Natural killer cell (primary cell): ENCODE data around the gene DNAJC24. TPM values are rescaled to one million over a fixed set of nuclear protein-coding genes. Genes with fewer than 3 reads are reported as not detected.

Experiments
- ATAC-seq, 3 donors: fragments of 150-1000 bp in 2 of 3; fragments of 200-7000 bp in 1 of 3; cut with Tn5 transposase; 1 replicate in 1 of 3; 2 replicates in 2 of 3; pipeline ENCODE4 v1.10.0; 2021; ENCODE audit warnings: mild to moderate bottlenecking in 2 of 3, moderate library complexity in 2 of 3
- DNase-seq, 2 donors: peaks; one replicate each; pipeline versions ENCODE4 v3.0.0 to v3.0.0-alpha.2; 2013 to 2021; ENCODE audit warnings: mixed read lengths in 1 of 2
- H3K27ac ChIP-seq: one replicate; pipeline ENCODE4 v1.5.1; 2013; ENCODE audit warnings: mild to moderate bottlenecking, low read length
- H3K27me3 ChIP-seq: one replicate; pipeline ENCODE4 v1.6.1; 2013; ENCODE audit warnings: low read length; ENCODE audit not compliant: control insufficient read depth, insufficient read depth
- H3K36me3 ChIP-seq: one replicate; pipeline ENCODE4 v1.6.1; 2013; ENCODE audit warnings: low read length; ENCODE audit not compliant: control insufficient read depth, insufficient read depth
- H3K4me1 ChIP-seq: one replicate; pipeline ENCODE4 v1.6.1; 2013; ENCODE audit warnings: low read length; ENCODE audit not compliant: control insufficient read depth, insufficient read depth
- H3K4me3 ChIP-seq: one replicate; pipeline ENCODE4 v1.5.1; 2013; ENCODE audit warnings: low read length
- H3K9me3 ChIP-seq: one replicate; pipeline ENCODE4 v1.6.1; 2013; ENCODE audit warnings: low read length; ENCODE audit not compliant: control insufficient read depth, insufficient read depth
- H3K27ac Mint-ChIP-seq, 2 donors: one replicate each; pipeline ENCODE4 v1.8.0; 2022; ENCODE audit warnings: mild to moderate bottlenecking in 2 of 2, mixed read lengths in 2 of 2, moderate library complexity in 1 of 2
- H3K27me3 Mint-ChIP-seq, 2 donors: one replicate each; pipeline ENCODE4 v1.8.0; 2022; ENCODE audit warnings: low read depth in 2 of 2, mixed read lengths in 2 of 2
- H3K36me3 Mint-ChIP-seq: one replicate; pipeline ENCODE4 v1.8.0; 2022; ENCODE audit warnings: mixed read lengths
- H3K4me1 Mint-ChIP-seq, 2 donors: one replicate each; pipeline ENCODE4 v1.8.0; 2022; ENCODE audit warnings: mixed read lengths in 2 of 2
- H3K4me3 Mint-ChIP-seq: one replicate; pipeline ENCODE4 v1.8.0; 2022; ENCODE audit warnings: mild to moderate bottlenecking, moderate library complexity, mixed read lengths
- H3K9me3 Mint-ChIP-seq, 2 donors: one replicate each; pipeline ENCODE4 v1.8.0; 2022; ENCODE audit warnings: mixed read lengths in 2 of 2
- WGBS: methylation state at CpG from one replicate; pipeline ENCODE4 v1.1.7; 2013; ENCODE audit warnings: missing lambda C conversion rate; ENCODE audit not compliant: insufficient coverage; 5-methylcytosine and 5-hydroxymethylcytosine counted together
- intact Hi-C: fragments of 100-400 bp; cut with micrococcal nuclease; formaldehyde crosslinking; loops from one replicate; pipeline ENCODE4 v1.14.2; 2022
- total RNA-seq, 4 donors: library from RNA; stranded (reverse); fragments of 120-200 nt in 1 of 4; gene quantifications; one replicate each; pipeline versions ENCODE4 v1.2.3 to v1.2.4, GENCODE V29; 2013 to 2022
- TF ChIP-seq, protein P1 (sequence below): fragments of 200-600 bp; IDR thresholded peaks from one replicate; pipeline ENCODE4 v1.8.0; 2022; ENCODE audit warnings: antibody characterized with exemption

The DNAJC24 gene
- total RNA-seq, 3 donors from 2014 or later (not counting 1 experiment from before 2014, with no cell fraction given) = 14.9 to 22.7 (median 18.6) TPM

DNA sequence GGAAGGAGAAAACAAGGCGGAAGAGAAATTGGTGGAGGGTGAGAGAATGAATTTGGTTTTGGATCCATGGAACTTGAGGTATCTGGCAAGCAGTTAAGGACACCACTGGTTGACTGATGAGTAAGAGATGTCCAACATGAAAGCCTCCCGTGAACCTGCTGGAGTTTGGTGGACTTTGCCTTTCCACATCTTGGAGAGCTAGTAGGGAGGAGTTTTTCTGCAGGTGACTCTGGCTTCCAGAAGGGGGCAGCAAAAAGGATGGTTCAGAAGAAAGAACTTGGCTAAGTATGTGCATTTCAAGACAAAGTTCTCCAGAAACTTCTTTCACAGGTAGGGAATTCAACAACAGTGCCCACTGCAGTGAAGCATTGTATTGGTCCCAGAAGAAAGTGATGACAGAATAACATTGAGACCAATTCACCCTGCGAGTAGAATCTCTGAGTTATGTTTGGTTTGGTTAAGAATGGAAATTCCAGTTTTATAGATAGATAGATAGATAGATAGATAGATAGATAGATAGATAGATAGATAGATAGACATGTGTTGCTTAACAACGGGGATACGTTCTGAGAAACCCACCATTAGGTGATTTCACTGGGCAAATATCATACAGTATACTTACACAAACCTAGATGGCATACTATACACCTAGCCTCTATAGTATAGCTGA lies 28.6 kb upstream of the DNAJC24 start:
- Histone ChIP-seq H3K4me1 (no peaks in the 10 kb centered on the region), H3K36me3 (no peaks in the 10 kb centered on the region), H3K27ac (no peak overlapping the region), H3K9me3 (no peaks in the 10 kb centered on the region), H3K27me3 (peaks cover 2% of the 10 kb centered on the region), H3K4me3 (no peak overlapping the region)
- Mint-ChIP-seq H3K4me1 (no peaks in the 10 kb centered on the region), H3K4me3 (no peak overlapping the region), H3K9me3 (no peaks in the 10 kb centered on the region), H3K27me3 (peaks cover 6 to 44% of the 10 kb centered on the region in 2 donors), H3K36me3 (no peaks in the 10 kb centered on the region), H3K27ac (no peak overlapping the region)
- intact Hi-C loops = no loop called here
- DNase-seq (peak in 1 of 2 donors; percentile 56), ATAC-seq (no peak)
- 93% methylated on average over 5 of the region's 5 CpGs for WGBS
- TF ChIP-seq, protein P1, sequence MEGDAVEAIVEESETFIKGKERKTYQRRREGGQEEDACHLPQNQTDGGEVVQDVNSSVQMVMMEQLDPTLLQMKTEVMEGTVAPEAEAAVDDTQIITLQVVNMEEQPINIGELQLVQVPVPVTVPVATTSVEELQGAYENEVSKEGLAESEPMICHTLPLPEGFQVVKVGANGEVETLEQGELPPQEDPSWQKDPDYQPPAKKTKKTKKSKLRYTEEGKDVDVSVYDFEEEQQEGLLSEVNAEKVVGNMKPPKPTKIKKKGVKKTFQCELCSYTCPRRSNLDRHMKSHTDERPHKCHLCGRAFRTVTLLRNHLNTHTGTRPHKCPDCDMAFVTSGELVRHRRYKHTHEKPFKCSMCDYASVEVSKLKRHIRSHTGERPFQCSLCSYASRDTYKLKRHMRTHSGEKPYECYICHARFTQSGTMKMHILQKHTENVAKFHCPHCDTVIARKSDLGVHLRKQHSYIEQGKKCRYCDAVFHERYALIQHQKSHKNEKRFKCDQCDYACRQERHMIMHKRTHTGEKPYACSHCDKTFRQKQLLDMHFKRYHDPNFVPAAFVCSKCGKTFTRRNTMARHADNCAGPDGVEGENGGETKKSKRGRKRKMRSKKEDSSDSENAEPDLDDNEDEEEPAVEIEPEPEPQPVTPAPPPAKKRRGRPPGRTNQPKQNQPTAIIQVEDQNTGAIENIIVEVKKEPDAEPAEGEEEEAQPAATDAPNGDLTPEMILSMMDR = peak; percentile 27

DNA sequence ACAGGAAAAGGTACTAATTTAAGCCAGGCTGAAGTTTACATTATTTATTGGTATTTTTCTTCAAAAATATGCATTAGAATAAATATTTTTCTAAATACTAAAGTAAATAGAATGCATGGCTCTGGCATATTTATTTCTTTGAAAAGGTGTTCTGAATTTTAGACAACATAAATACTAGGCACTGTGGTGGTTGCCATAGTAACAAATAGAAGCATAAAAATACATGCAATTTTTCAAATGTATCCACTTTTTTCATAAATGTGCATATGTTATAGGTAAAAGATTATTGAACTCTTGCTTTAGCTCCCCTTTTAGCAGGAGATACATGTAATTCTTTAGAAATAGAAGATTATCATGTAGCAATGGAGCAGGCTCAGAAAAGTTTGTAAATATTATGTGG lies 18.5 kb upstream of the DNAJC24 start:
- H3K27me3 ChIP-seq = peaks cover 8% of the 10 kb centered on the region
- H3K36me3 ChIP-seq = no peaks in the 10 kb centered on the region
- TF ChIP-seq, protein P1 = no peak
- no peak overlapping the region for H3K4me3 ChIP-seq
- Mint-ChIP-seq H3K4me1 (no peaks in the 10 kb centered on the region), H3K27ac (no peak overlapping the region), H3K27me3 (peaks cover 18 to 37% of the 10 kb centered on the region in 2 donors), H3K4me3 (no peak overlapping the region), H3K36me3 (no peaks in the 10 kb centered on the region), H3K9me3 (no peaks in the 10 kb centered on the region)
- no peak for ATAC-seq
- intact Hi-C loops = no loop called here
- H3K27ac ChIP-seq = no peak overlapping the region
- H3K9me3 ChIP-seq = no peaks in the 10 kb centered on the region
- DNase-seq = no peak
- no peaks in the 10 kb centered on the region for H3K4me1 ChIP-seq

DNA sequence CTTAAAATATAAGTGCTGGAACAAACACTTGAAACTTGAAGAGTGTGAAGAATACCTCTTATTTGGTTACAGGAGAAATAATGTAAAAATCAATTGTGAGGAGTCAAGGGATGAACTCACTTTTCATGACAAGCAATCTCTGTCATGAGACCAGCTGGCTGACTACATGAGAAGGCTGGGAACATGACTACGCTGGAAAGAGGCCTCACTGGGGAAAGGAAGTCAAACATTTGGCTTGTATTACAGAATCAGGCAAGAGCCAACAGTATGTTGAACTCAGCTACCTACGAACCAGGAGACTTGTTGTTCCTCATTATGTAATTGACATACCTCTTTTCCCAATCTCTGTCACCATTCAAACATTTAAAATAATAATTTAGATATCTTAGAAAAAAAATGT lies 14.5 kb upstream of the DNAJC24 start:
- no peak overlapping the region for H3K27ac ChIP-seq
- Mint-ChIP-seq H3K27me3 (peaks cover 13 to 39% of the 10 kb centered on the region in 2 donors), H3K4me1 (no peaks in the 10 kb centered on the region), H3K9me3 (no peaks in the 10 kb centered on the region), H3K27ac (no peak overlapping the region), H3K36me3 (no peaks in the 10 kb centered on the region), H3K4me3 (no peak overlapping the region)
- ATAC-seq (no peak), DNase-seq (no peak)
- H3K4me1 ChIP-seq = no peaks in the 10 kb centered on the region
- peaks cover 8% of the 10 kb centered on the region for H3K27me3 ChIP-seq
- no peak overlapping the region for H3K4me3 ChIP-seq
- no peaks in the 10 kb centered on the region for H3K9me3 ChIP-seq
- TF ChIP-seq, protein P1 = no peak
- H3K36me3 ChIP-seq = no peaks in the 10 kb centered on the region
- WGBS = 78% methylated on average over 2 of the region's 2 CpGs
- intact Hi-C loops = no loop called here

DNA sequence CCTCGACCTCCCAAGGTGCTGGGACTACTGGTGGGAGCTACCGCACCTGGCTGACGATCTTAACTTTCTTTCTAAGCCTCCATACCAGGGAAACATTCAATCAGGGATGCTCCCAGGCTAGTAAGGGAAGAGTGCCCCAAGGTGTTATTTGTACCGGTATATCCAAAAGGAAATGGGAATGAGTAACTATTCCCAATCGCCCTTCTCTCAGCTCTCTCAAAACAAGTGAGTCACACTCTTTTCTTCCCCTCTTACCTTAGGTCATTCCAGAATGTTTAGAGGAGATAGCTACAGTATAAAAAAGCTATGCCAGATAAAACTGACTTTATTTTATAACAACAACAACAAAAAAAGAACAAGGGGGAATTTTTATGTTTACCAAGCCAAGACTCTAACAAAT lies 13.8 kb upstream of the DNAJC24 start:
- no peak overlapping the region for H3K4me3 ChIP-seq
- 86% methylated on average over 3 of the region's 5 CpGs for WGBS
- no peak for DNase-seq

More for the DNA sequence above, 13.8 kb upstream of the DNAJC24 start:
- intact Hi-C loops = no loop called here
- H3K9me3 Mint-ChIP-seq = no peaks in the 10 kb centered on the region
- H3K4me3 Mint-ChIP-seq = no peak overlapping the region
- peaks cover 13 to 39% of the 10 kb centered on the region in 2 donors for H3K27me3 Mint-ChIP-seq
- TF ChIP-seq, protein P1 = no peak
- Histone ChIP-seq H3K27ac (no peak overlapping the region), H3K36me3 (no peaks in the 10 kb centered on the region), H3K27me3 (peaks cover 11% of the 10 kb centered on the region), H3K4me1 (no peaks in the 10 kb centered on the region), H3K9me3 (no peaks in the 10 kb centered on the region)
- H3K27ac Mint-ChIP-seq = no peak overlapping the region
- no peaks in the 10 kb centered on the region for H3K36me3 Mint-ChIP-seq
- no peak for ATAC-seq
- H3K4me1 Mint-ChIP-seq = no peaks in the 10 kb centered on the region
